ENCODE data around the gene LRRC15. TPM values are rescaled to one million over a fixed set of nuclear protein-coding genes. Genes with fewer than 3 reads are reported as not detected.

LRRC15 gene
- total and polyA plus RNA-seq, 2 experiments from 2014 or later = 0.05 to 0.14 TPM

- Histone ChIP-seq H4K20me1 (replicated peaks; ENCODE audit: insufficient read depth) (no peaks in the 10 kb centered on the region), H3K4me2 (no peak overlapping the region), H3K36me3 (ENCODE audit: insufficient read depth) (no peaks in the 10 kb centered on the region), H3K79me2 (replicated peaks; ENCODE audit: insufficient read depth) (no peaks in the 10 kb centered on the region), H3K4me3 (no peak overlapping the region), H3F3A (replicated peaks; ENCODE audit: low read depth) (no peaks in the 10 kb centered on the region), H3K9me2 (ENCODE audit: insufficient read depth) (no peaks in the 10 kb centered on the region), H3K4me1 (ENCODE audit: insufficient read depth) (peaks cover 19% of the 10 kb centered on the region), H2AFZ (no peak overlapping the region), H3K27me3 (ENCODE audit: insufficient read depth) (peaks cover 24% of the 10 kb centered on the region), H3K27ac (ENCODE audit: low read depth) (no peak overlapping the region)
- DNase-seq (ENCODE audit: low spot score) (no peak), ATAC-seq (no peak)
- Mint-ChIP-seq H3K27ac (peak overlapping the region; percentile 40; the same call in 1 of the 2 replicates), H3K9me3 (no peaks in the 10 kb centered on the region), H3K4me3 (no peak overlapping the region), H3K4me1 (peaks cover 35% of the 10 kb centered on the region), H3K36me3 (ENCODE audit: low read depth) (no peaks in the 10 kb centered on the region), H3K27me3 (ENCODE audit: insufficient read depth, low read depth, poor library complexity) (peaks cover 38% of the 10 kb centered on the region)
- TF ChIP-seq EZH2 (IDR thresholded peaks at IDR 0.05; ENCODE audit: low read depth, unreplicated experiment) (no peak), ZNF462 (CRISPR knock-in tag; IDR thresholded peaks at IDR 0.05) (no peak), POLR2AphosphoS5 (IDR thresholded peaks at IDR 0.05; ENCODE audit: low read depth) (no peak), REST (IDR thresholded peaks at IDR 0.05; ENCODE audit: unreplicated experiment) (no peak), ZNF114 (CRISPR knock-in tag; IDR thresholded peaks at IDR 0.05) (no peak), STAT1 (IDR thresholded peaks at IDR 0.05; ENCODE audit: unreplicated experiment) (no peak), ZNF331 (CRISPR knock-in tag; IDR thresholded peaks at IDR 0.05; ENCODE audit: low read depth) (no peak), JUNB (IDR thresholded peaks at IDR 0.05; ENCODE audit: unreplicated experiment) (no peak), ETS1 (IDR thresholded peaks at IDR 0.05) (no peak), EZH2phosphoT487 (IDR thresholded peaks at IDR 0.05; ENCODE audit: unreplicated experiment) (no peak), CTCF (conservative IDR thresholded peaks at IDR 0.05; ENCODE audit: low read depth in 2 of 2) (no peak), NANOG (IDR thresholded peaks at IDR 0.05; ENCODE audit: borderline replicate concordance) (no peak), CREB1 (CRISPR knock-in tag; IDR thresholded peaks at IDR 0.05; ENCODE audit: low read depth) (no peak)
Measured at GRCh38 chr3:194336601-194337355, 32.8 kb downstream of the LRRC15 start.
